ACHN (cell line): Measurements from ENCODE around the gene FANCC.

Experiments used
- DNase-seq: peaks from one replicate; pipeline ENCODE4 v3.0.0-alpha.2; 2015
- in situ Hi-C: cut with HindIII; loops from 2 replicates; pipeline ENCODE4 v1.10.0; 2017; ENCODE audit warnings: low sequenced_read_pairs, low pct_ligation_motif_present, low pct_unique_long_range_greater_than_20kb

The FANCC gene

GRCh38 chr9:95087659-95088242, 229.8 kb downstream of the FANCC start:
- in situ Hi-C loops: no loop called here
- peak; percentile 45 for DNase-seq

- in situ Hi-C loops: no loop called here
- no peak for DNase-seq
Observed at GRCh38 chr9:95086564-95086955, 230.9 kb downstream of the FANCC start.

GRCh38 chr9:95085861-95086563, 231.5 kb downstream of the FANCC start:
- in situ Hi-C loops: no loop called here

GRCh38 chr9:95085036-95085770, 232.3 kb downstream of the FANCC start:
- DNase-seq: no peak
- in situ Hi-C loops: no loop called here

More at GRCh38 chr9:95085861-95086563, 231.5 kb downstream of the FANCC start:
- DNase-seq: no peak

GRCh38 chr9:95084254-95084934, 233.1 kb downstream of the FANCC start:
- no peak for DNase-seq
- in situ Hi-C loops: no loop called here

- in situ Hi-C loops: no loop called here
- no peak for DNase-seq
Observed at GRCh38 chr9:95083086-95083768, 234.3 kb downstream of the FANCC start.

- in situ Hi-C loops: no loop called here
- no peak for DNase-seq
Observed at GRCh38 chr9:95082401-95083084, 235.0 kb downstream of the FANCC start.

GRCh38 chr9:95081998-95082397, 235.5 kb downstream of the FANCC start:
- DNase-seq: no peak
- in situ Hi-C loops: no loop called here

GRCh38 chr9:95080961-95081647, 236.4 kb downstream of the FANCC start:
- DNase-seq: no peak
- in situ Hi-C loops: no loop called here

- no peak for DNase-seq
- in situ Hi-C loops: no loop called here
Observed at GRCh38 chr9:95079461-95079860, 238.0 kb downstream of the FANCC start.

GRCh38 chr9:95078939-95079338, 238.6 kb downstream of the FANCC start:
- in situ Hi-C loops: no loop called here
- DNase-seq: no peak

- in situ Hi-C loops: no loop called here
Observed at GRCh38 chr9:95078511-95078910, 239.0 kb downstream of the FANCC start.

GRCh38 chr9:95077766-95078370, 239.6 kb downstream of the FANCC start:
- in situ Hi-C loops: no loop called here
- no peak for DNase-seq

More at GRCh38 chr9:95078511-95078910, 239.0 kb downstream of the FANCC start:
- no peak for DNase-seq

- in situ Hi-C loops: no loop called here
- DNase-seq: no peak
Observed at GRCh38 chr9:95077053-95077765, 240.3 kb downstream of the FANCC start.

- in situ Hi-C loops: no loop called here
- DNase-seq: no peak
Observed at GRCh38 chr9:95076696-95077052, 240.8 kb downstream of the FANCC start.

GRCh38 chr9:95075700-95076099, 241.8 kb downstream of the FANCC start:
- no peak for DNase-seq
- in situ Hi-C loops: no loop called here

GRCh38 chr9:95074632-95075031, 242.9 kb downstream of the FANCC start:
- in situ Hi-C loops: no loop called here
- no peak for DNase-seq
